ENCODE measurements around the gene GPR89B.

DNA sequence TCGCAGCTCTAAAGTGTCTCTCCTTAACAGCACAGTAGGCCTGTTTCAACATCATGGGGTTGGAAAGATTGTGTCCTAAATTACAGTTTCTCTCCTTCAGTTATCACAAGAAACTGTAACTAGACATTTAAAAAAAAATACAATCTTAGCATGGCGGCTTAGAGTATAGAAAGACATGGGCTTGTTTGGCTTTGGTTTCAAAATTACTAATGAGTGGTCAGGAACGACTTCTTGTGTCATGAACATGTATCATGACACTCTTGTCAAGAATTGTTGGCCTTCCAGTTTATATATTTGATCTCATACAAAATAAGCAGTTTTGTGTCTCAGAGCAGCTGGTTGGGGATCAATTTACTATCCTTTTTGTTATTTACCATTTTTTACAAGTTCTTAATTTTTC is 23.5 kb upstream of the GPR89B start:
- TF ChIP-seq, protein P1, sequence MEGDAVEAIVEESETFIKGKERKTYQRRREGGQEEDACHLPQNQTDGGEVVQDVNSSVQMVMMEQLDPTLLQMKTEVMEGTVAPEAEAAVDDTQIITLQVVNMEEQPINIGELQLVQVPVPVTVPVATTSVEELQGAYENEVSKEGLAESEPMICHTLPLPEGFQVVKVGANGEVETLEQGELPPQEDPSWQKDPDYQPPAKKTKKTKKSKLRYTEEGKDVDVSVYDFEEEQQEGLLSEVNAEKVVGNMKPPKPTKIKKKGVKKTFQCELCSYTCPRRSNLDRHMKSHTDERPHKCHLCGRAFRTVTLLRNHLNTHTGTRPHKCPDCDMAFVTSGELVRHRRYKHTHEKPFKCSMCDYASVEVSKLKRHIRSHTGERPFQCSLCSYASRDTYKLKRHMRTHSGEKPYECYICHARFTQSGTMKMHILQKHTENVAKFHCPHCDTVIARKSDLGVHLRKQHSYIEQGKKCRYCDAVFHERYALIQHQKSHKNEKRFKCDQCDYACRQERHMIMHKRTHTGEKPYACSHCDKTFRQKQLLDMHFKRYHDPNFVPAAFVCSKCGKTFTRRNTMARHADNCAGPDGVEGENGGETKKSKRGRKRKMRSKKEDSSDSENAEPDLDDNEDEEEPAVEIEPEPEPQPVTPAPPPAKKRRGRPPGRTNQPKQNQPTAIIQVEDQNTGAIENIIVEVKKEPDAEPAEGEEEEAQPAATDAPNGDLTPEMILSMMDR (IDR thresholded peaks at IDR 0.05; ENCODE audit: low read length), result no peak
- TF ChIP-seq EZH2 (IDR thresholded peaks at IDR 0.05; ENCODE audit: borderline replicate concordance, low read length), result no peak
